ENCODE measurements around the gene IMPA2.
"Not testable (repeated sequence)": the region's sequence is repeated elsewhere in the genome, so short reads cannot be mapped to it uniquely, and the experiment has no call there.

IMPA2 gene

DNA sequence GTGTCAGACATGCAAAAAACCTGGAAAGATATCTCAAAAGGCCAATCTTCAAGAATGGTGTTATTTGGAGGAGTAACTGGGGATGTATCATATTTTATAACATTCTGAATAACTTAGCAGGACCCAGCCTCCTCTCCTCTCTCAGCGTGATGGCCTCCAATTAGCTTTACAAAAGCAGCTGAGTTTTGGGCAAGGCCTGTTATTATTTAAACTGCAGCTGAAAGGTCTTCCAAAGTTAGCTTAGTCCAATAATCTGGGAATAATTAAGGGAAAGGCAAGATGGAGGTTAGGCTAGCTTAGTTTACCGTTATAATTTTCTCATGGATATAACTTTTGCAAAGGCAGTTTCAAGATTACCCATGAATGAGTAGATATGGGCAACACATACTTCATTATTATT, 40.4 kb upstream of the IMPA2 start:
- H3F3A ChIP-seq (ENCODE audit: insufficient read depth): no peaks in the 10 kb centered on the region
- H3K9me3 ChIP-seq (ENCODE audit: insufficient read depth, low read length): no peaks in the 10 kb centered on the region
- H3K4me3 ChIP-seq (ENCODE audit: insufficient read depth, low read length, poor library complexity, severe bottlenecking): no peak overlapping the region
- no peak overlapping the region for H3K4me2 ChIP-seq (ENCODE audit: low read depth, low read length, poor library complexity, severe bottlenecking)
- no peaks in the 10 kb centered on the region for H4K20me1 ChIP-seq (ENCODE audit: low read depth, low read length)
- no peak overlapping the region for H2AFZ ChIP-seq (ENCODE audit: low read depth, low read length, severe bottlenecking)
- H3K79me2 ChIP-seq (ENCODE audit: insufficient read depth, low read length): no peaks in the 10 kb centered on the region
- H3K36me3 ChIP-seq (ENCODE audit: low read length): no peaks in the 10 kb centered on the region
- no peaks in the 10 kb centered on the region for H3K27me3 ChIP-seq (ENCODE audit: low read length)
- TF ChIP-seq CTCF (IDR thresholded peaks at IDR 0.05; ENCODE audit: insufficient read depth, low read length, poor library complexity, severe bottlenecking) (no peak), EZH2phosphoT487 (conservative IDR thresholded peaks at IDR 0.05; ENCODE audit: low read length) (no peak)
- no peak overlapping the region for H3K27ac ChIP-seq (ENCODE audit: low read depth, low read length)
- H3K9ac ChIP-seq (ENCODE audit: low read length): no peak overlapping the region
- H3K9me2 ChIP-seq (replicated peaks; ENCODE audit: insufficient read depth, low read length): no peaks in the 10 kb centered on the region

DNA sequence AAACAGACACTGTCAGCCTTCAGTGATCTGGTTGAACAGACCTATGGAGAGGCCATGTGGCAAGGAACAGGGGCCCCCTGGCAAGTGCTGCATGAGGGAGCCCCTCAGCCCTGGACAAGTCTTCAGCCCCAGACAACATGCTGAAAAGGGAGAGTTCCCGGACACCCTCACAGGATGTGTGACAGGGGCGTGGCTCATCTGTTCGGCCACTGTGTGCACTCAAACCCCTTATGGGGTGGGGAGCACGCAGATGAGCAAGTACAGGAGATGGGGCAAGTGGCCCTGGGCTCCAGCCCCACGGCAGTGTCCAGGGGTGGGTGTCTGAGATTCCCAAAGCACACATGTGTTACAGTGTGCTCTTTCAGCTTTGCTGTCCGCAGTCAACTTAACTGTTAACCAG, 37.8 kb upstream of the IMPA2 start:
- Histone ChIP-seq H3K79me2 (ENCODE audit: insufficient read depth, low read length) (no peaks in the 10 kb centered on the region), H3K36me3 (ENCODE audit: low read length) (no peaks in the 10 kb centered on the region), H3K9me3 (ENCODE audit: insufficient read depth, low read length) (no peaks in the 10 kb centered on the region), H3K9ac (ENCODE audit: low read length) (no peak overlapping the region), H3K9me2 (replicated peaks; ENCODE audit: insufficient read depth, low read length) (no peaks in the 10 kb centered on the region), H2AFZ (ENCODE audit: low read depth, low read length, severe bottlenecking) (no peak overlapping the region), H3K4me3 (ENCODE audit: insufficient read depth, low read length, poor library complexity, severe bottlenecking) (no peak overlapping the region), H3K27ac (ENCODE audit: low read depth, low read length) (no peak overlapping the region), H3F3A (ENCODE audit: insufficient read depth) (no peaks in the 10 kb centered on the region), H3K4me2 (ENCODE audit: low read depth, low read length, poor library complexity, severe bottlenecking) (no peak overlapping the region), H4K20me1 (ENCODE audit: low read depth, low read length) (no peaks in the 10 kb centered on the region), H3K27me3 (ENCODE audit: low read length) (no peaks in the 10 kb centered on the region)
- TF ChIP-seq CTCF (IDR thresholded peaks at IDR 0.05; ENCODE audit: insufficient read depth, low read length, poor library complexity, severe bottlenecking): no peak
- TF ChIP-seq EZH2phosphoT487 (conservative IDR thresholded peaks at IDR 0.05; ENCODE audit: low read length): no peak

DNA sequence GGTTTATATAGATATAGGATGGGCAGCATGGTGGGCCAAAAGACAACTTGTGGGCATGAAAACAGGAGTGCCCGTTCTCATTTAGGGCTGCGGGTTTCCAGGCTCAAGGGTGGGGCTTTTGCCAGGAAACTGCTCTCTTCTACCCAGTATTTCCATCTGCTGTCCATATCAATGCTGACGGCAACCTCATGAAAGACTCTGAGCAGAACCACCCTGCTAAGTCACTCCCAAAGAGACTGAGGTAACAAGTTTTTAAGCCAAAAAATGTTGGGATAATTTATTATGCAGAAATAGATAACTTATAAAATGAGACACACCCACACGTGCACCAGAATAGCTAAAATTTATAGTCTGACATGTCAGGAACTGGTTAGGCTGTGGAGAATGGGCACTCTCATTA, 37.1 kb upstream of the IMPA2 start:
- Histone ChIP-seq H3K9me3 (ENCODE audit: insufficient read depth, low read length) (no peaks in the 10 kb centered on the region), H3F3A (ENCODE audit: insufficient read depth) (no peaks in the 10 kb centered on the region), H3K27ac (ENCODE audit: low read depth, low read length) (no peak overlapping the region), H3K79me2 (ENCODE audit: insufficient read depth, low read length) (no peaks in the 10 kb centered on the region), H3K4me2 (ENCODE audit: low read depth, low read length, poor library complexity, severe bottlenecking) (no peak overlapping the region), H3K27me3 (ENCODE audit: low read length) (no peaks in the 10 kb centered on the region), H3K36me3 (ENCODE audit: low read length) (no peaks in the 10 kb centered on the region), H3K4me3 (ENCODE audit: insufficient read depth, low read length, poor library complexity, severe bottlenecking) (no peak overlapping the region), H2AFZ (ENCODE audit: low read depth, low read length, severe bottlenecking) (no peak overlapping the region), H3K9me2 (replicated peaks; ENCODE audit: insufficient read depth, low read length) (no peaks in the 10 kb centered on the region), H3K9ac (ENCODE audit: low read length) (no peak overlapping the region), H4K20me1 (ENCODE audit: low read depth, low read length) (no peaks in the 10 kb centered on the region)
- no peak for TF ChIP-seq EZH2phosphoT487 (conservative IDR thresholded peaks at IDR 0.05; ENCODE audit: low read length)
- no peak for TF ChIP-seq CTCF (IDR thresholded peaks at IDR 0.05; ENCODE audit: insufficient read depth, low read length, poor library complexity, severe bottlenecking)

DNA sequence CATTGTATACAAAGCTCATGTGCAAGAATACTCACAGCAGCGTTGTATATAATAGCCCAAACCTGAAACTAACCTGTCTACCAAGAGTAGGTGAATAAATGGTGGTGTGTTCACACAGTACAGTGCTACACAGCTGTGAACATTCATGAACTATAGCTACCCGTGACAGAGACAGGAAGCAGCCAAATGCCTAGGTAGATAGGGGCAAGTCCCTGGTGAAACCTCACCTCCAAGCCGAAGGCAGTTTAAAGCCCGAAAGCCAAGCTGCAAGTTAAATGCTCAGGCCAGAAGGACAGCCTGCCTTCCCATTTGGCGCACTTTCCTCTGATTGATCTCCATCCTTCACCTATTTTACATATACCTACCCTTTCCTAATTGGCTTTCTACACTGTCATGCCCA, 36.5 kb upstream of the IMPA2 start:
- Histone ChIP-seq H3K27ac (ENCODE audit: low read depth, low read length) (no peak overlapping the region), H3K36me3 (ENCODE audit: low read length) (no peaks in the 10 kb centered on the region), H3K4me3 (ENCODE audit: insufficient read depth, low read length, poor library complexity, severe bottlenecking) (no peak overlapping the region), H3K27me3 (ENCODE audit: low read length) (no peaks in the 10 kb centered on the region), H4K20me1 (ENCODE audit: low read depth, low read length) (no peaks in the 10 kb centered on the region), H3K9me2 (replicated peaks; ENCODE audit: insufficient read depth, low read length) (no peaks in the 10 kb centered on the region), H3F3A (ENCODE audit: insufficient read depth) (no peaks in the 10 kb centered on the region), H3K9ac (ENCODE audit: low read length) (no peak overlapping the region), H3K79me2 (ENCODE audit: insufficient read depth, low read length) (no peaks in the 10 kb centered on the region), H2AFZ (ENCODE audit: low read depth, low read length, severe bottlenecking) (no peak overlapping the region), H3K9me3 (ENCODE audit: insufficient read depth, low read length) (no peaks in the 10 kb centered on the region), H3K4me2 (ENCODE audit: low read depth, low read length, poor library complexity, severe bottlenecking) (no peak overlapping the region)
- TF ChIP-seq CTCF (IDR thresholded peaks at IDR 0.05; ENCODE audit: insufficient read depth, low read length, poor library complexity, severe bottlenecking): no peak
- no peak for TF ChIP-seq EZH2phosphoT487 (conservative IDR thresholded peaks at IDR 0.05; ENCODE audit: low read length)

DNA sequence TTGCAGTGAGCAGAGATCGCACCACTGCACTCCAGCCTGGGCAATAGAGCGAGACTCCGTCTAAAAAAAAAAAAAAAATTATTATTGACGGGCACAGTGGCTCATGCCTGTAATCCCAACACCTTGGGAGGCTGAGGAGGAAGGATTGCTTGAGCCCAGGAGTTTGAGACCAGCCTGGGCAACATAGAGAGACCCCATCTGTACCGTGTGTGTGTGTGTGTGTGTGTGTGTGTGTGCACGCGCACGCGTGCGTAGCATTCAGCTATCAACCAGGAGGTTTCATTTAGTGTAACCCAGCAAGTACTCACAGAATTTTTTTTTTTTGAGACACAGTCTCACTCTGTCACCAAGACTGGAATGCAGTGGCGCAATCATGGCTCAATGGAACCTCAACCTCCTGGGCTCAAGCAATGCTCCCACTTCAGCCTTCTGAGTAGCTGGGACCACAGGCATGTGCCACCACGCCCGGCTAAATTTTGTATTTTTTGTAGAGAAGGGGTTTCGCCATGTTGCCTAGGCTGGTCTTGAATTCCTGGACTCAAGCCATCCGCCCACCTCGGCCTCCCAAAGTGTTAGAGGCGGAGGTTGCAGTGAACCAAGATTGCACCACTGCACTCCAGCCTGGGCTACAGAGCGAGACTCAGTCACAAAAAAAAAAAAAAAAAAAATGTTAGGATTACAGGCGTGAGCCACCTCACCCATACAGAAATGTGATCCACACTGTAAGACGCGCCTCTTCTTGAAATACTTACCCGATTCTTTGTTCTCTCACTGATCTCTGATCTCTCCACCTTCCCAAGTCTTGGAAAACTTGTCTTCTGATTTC, 35.3 kb upstream of the IMPA2 start:
- H3K27ac ChIP-seq (ENCODE audit: low read depth, low read length); H3K4me3 ChIP-seq (ENCODE audit: insufficient read depth, low read length, poor library complexity, severe bottlenecking): not testable (repeated sequence)

More for the DNA sequence above, 35.3 kb upstream of the IMPA2 start:
- not testable (repeated sequence) for H3K36me3 ChIP-seq (ENCODE audit: low read length); H3K79me2 ChIP-seq (ENCODE audit: insufficient read depth, low read length); H3K9ac ChIP-seq (ENCODE audit: low read length); H3K4me2 ChIP-seq (ENCODE audit: low read depth, low read length, poor library complexity, severe bottlenecking); H3F3A ChIP-seq (ENCODE audit: insufficient read depth); H3K9me3 ChIP-seq (ENCODE audit: insufficient read depth, low read length); H4K20me1 ChIP-seq (ENCODE audit: low read depth, low read length); H3K9me2 ChIP-seq (replicated peaks; ENCODE audit: insufficient read depth, low read length); H2AFZ ChIP-seq (ENCODE audit: low read depth, low read length, severe bottlenecking); H3K27me3 ChIP-seq (ENCODE audit: low read length)

All from SU-DHL-6 (cell line).